Stimulated activated CD4-positive, alpha-beta T cell treated with anti-CD3 and anti-CD28 coated beads, Interleukin-2, amount 100 ng/mL, for 24 hours (primary cell): ENCODE measurements around the gene BORCS5.
"Not testable (repeated sequence)": the region's sequence is repeated elsewhere in the genome, so short reads cannot be mapped to it uniquely, and the experiment has no call there.

Source experiments
- DNase-seq, 2 donors: peaks; one replicate each; pipeline ENCODE4 v3.0.0-alpha.2; 2020

Gene BORCS5

DNA sequence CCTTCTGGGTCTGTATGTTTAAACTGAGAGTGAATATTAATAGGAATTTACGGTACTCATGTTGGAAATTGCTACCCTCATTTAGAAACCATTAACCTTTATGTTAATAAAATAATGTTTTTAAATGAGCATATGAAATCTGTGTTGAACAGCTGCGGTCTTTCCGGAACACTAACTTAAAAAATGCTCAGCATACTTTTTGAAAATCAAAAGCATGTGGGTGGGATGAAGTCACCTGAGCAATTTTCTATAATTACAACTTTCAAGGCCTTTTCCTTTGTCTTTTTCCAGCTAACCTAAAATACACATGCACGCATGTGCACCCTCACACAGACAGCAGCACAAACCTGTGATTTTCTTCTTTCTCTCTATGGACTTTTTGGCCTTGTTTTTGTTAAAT is 39.8 kb downstream of the BORCS5 start:
- no peak for DNase-seq

DNA sequence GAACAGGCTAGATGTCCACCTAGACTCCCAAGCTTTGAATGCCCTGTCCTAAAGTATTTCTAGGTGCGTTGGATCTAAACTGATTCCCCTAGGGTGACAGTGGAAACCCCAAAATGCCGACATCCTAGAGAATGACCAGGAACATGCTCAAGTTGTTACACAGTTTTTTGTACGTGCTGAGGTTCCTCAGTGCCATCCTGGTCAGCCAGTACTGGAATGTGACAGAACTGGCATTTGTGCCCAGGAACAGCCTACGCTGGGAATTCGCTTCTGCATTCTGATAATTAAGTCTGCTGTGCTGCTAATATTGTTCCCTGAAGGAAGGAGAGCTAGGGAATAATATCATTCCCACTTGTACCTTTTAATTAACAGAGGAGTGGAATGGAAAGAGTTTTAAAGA is 40.3 kb downstream of the BORCS5 start:
- DNase-seq, result no peak

DNA sequence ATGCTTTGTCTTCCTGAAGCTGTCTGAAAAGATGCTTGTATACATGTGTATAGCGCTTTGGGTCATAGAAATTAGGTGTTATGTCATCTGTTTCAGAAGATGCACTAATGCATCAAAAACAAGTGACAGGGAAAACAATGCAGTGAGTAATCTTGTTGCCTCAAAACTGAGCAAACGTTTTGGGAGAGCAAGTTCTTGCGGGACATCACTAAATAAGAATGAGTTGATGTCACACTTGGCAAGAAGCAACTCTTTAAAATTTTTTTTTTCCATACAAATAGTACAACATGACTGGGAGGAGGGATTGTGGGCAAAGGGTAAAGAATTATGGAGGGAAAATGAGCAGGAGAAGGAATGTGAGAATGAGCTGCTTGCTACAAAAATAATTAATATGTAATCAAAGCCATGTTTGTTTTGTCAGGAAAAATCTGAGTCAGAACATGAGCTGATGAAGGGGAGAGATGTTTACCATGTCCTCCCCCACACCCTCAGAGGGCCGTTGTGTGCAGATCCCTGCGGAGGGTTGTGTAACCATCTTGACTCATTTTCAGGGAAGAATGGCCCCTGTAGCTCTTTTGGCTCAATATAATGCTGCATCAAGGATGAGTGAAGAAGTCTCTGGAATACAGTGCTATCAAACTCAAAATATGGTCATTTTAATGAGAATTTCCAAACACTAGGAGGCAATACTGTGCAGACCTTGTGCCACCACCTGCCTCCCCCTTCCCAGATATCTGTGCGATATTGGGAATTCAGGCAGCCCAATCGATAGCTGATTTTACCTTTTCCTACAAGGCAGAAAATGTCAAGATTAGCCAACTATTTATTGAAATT is 41.4 kb downstream of the BORCS5 start:
- no peak for DNase-seq

DNA sequence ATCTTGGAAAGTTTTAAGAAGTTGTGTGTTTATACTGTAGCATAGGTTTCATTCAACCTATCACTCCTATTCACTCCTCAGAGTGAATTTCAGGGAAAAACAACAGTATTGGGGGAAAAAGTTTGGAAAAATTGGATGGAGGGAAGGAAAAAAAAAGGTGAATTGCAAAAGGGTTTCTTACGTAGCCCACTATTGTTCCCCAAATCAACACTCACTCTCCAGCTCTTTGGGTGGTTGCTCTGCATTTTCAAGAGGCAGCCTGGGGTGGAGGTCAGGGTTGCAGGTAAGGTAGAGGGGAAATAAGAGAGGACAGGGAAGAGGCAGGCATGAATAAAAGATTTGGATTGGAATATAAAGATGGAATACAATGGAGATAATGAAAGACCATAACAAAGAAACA is 42.3 kb downstream of the BORCS5 start:
- no peak for DNase-seq

DNA sequence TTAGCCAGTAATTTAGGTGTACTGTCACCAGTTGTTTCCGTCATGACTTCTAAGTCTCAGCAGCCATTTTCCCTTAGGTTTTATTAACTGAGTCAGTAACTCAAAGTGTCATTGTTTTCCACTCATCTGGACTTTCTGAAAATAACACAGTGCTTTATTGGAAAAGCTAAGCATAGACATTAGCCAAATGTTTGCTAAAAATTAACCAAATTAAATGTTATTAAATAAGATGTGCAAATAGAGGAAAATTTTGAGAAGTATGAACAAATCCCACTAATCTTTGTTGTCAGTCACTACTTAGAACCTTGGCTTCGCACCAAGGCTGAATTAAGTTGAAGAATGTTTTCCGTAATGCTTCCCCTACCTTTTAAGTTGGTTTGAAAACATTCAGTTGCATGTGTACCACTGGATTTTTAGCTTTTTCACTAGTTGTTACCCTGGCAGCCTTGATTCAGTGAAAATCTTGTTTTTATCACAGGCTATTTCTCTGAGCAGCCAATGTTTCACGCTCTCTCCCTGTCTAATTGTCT is 43.0 kb downstream of the BORCS5 start:
- DNase-seq, result no peak

DNA sequence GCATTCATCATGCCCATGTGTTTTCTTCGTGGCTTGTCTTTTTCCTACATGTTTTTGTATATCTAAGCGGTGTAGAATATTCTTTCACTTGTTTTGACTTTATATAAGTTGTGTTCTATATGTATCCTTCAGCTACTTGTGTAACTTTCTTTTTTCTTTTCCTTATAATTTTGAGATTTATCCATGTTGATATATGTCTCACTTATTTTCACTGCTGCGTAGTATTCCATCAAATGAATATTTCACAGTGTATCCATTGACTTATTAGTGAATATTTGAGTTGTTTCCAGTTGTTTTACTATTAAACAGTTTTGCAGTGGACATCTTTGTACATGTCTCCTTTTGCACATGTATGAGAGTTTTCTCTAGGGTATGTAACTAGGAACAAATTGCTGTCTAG is 43.9 kb downstream of the BORCS5 start:
- no peak for DNase-seq

DNA sequence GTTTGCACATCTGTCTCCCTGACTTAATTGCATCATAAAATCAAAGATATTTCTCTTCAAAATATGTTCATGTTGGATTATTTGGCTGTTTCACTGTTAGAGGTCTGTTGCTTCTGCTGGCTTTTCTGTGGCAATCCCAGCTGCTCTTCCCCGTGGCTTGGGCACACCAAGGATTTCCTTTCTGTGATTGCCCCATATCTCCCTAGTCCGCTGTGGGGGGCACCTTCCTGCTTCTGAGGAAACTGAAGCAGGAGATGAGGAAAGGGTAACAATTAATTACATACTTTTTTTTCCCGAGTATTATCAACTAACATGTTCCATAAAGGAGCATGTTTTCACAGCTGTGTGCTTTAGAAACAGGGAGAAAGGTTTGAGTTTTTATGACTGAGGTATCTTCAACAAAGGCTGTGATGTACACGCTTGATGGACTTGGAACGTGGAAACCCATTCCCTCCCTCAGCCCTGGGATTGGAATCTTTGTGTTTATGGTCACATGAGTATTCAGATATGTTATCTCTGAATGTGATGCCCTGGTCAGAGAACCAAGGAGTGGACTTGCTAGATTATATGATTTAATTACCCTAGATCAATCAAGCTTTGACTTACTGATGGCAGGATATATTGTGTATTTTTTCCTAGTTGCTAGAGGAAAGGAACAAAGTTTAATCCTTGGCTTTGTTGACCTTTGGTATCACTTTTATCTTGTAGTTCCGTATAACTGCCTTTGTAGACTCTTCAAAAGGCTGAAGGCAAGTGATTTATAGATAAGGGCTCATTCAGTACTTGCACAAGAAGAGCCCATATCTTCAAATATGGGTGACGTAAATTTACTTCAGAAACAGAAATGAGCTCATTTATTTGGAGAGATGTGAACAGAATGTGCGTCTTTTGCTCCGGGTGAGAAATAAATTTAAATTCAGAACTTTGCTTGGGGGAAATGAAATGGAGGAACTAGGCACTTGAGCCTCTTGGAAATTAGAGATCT is 46.7 kb downstream of the BORCS5 start:
- no peak for DNase-seq

DNA sequence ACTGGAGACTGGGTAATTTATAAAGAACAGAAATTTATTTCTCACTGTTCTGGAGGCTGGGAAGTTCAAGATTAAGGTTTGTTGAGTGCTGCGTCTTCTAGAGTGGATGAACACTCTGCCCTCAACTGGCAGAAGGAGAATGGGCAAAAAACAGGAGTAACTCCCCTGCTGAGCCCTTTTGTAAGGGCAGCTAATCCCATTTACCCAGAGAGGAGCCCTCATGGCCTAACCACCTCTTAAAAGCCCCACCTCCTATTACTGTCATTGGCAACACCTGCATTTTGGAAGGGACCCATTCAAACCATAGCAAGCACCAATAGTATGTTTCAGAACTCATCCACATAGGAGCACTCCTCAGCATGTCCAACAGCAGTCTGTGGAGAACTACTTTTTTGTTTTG is 47.4 kb downstream of the BORCS5 start:
- no peak for DNase-seq

DNA sequence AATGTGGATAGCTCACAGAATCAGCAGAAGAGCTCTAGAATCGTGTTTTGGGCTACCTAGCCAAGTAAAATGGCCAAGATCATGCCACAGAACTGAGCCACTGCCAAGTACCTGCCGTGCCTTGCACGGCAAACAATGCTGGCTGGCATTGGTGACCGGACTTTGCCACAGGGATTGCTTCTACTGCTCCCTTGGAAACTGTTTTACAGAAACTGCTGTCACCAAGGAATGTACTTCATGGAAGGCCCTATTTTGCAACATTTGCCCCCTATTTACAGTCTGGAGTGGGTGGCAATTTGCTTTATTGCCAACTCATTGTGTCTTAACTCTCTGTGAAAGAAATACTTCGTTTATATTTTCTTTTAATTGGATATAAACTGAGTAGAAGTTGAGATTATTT is 49.0 kb downstream of the BORCS5 start:
- DNase-seq, result no peak

DNA sequence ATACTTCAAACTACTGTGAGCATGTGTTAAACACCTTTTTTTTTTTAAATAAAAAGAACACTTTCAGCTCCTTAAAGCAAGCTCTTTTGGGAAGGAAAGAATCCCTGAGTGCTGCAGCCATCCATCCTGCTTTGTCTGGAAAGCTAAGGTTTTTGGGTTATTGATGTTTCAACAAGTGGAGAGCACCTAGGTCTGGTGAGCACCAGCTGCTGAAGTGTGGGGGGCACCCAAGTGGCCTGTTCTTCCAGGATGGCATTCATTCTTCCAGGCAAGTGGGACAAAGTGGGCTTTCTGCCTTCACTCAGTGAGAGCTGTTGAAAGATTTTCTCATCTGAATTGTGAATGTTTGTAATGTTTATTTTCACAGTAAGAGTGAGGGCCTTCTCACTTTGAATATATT is 49.9 kb downstream of the BORCS5 start:
- DNase-seq, result no peak

DNA sequence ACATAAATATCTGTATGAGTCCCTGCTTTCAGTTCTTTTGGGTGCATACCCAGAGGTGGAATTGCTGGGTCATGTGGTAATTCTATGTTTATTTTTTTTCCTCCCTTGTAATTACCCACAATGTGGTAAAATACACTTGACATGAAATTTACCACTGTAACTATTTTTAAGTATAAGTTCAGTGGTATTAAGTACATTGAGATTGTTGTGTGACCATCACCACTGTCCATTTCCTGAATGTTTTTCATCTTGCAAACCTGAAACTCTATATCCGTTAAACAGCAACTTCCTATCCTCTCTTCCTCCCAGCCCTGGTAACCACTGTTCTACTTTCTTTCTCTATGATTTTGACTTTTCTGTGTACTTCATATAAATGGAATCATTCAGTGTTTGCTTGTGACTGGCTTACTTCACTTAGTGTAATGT is 51.4 kb downstream of the BORCS5 start:
- no peak for DNase-seq

DNA sequence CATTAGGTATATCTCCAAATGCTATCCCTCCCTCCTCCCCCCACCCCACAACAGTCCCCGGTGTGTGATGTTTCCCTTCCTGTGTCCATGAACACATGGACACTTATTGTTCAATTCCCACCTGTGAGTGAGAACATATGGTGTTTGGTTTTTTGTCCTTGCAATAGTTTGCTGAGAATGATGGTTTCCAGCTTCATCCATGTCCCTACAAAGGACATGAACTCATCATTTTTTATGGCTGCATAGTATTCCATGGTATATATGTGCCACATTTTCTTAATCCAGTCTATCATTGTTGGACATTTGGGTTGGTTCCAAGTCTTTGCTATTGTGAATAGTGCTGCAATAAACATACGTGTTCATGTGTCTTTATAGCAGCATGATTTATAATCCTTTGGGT is 52.5 kb downstream of the BORCS5 start:
- DNase-seq, result not testable (repeated sequence)

DNA sequence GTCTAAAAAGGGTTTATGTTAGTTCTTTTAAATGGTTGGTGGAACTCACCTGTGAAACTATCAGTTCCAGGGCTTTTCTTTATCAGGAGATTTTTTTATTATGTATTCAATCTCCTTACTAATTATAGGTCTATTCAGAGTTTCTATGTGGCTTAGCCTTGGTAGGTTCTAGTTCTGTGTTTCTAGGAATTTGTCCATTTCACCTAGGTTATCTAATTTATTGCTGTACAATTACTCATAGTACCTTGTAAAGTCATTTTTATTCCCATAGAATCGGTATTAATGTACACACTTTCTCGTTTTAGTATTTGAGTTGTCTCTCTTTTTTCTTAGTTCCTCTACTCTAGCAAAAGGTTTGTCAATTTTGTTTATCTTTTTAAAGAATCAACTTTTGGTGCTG is 59.0 kb downstream of the BORCS5 start:
- DNase-seq, result no peak

DNA sequence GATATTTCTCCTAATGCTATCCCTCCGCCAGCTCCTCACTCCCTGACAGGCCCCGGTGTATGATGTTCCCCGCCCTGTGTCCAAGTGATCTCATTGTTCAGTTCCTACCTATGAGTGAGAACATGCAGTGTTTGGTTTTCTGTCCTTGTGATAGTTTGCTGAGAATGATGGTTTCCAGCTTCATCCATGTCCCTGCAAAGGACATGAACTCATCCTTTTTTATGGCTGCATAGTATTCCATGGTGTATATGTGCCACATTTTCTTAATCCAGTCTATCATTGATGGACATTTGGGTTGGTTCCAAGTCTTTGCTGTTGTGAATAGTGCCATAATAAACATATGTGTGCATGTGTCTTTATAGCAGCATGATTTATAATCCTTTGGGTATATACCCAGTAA is 62.3 kb downstream of the BORCS5 start:
- DNase-seq, result not testable (repeated sequence)

DNA sequence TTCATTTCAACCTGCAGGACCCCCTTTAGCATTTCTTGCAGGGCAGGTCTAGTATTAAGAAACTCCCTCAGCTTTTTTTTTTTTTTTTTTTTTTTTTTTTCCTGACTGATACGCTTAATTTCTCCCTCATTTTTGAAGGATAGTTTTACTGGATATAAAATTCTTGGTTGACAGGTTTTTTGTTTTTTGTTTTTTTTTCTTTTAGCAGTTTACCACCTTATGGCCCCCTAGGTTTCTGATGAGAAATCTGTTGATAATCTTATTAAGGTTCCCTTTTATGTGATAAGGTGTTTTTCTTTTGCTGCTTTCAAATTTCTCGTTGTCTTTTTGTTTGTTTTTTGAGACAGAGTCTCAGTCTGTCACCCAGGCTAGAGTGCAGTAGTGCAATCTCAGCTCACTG is 66.5 kb downstream of the BORCS5 start:
- DNase-seq, result no peak

DNA sequence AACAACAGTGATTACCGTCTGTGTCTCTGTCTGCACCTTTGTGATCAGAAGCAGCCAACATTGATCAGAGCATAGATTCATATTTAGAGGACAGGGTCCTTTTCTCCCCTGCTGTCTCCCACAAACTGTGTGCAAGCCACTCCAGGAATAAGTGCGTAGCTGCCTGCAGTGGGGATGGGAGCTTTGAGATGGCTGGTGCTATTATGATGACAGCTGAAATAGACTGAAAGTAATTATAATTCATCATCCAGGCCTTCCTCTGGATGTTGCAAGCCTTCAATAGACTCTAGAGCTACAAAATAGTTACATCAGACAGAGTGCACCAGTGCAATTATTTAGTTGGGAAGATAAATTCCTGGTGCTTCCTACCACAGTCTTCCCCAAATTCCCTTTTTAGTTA is 68.1 kb downstream of the BORCS5 start:
- no peak for DNase-seq

DNA sequence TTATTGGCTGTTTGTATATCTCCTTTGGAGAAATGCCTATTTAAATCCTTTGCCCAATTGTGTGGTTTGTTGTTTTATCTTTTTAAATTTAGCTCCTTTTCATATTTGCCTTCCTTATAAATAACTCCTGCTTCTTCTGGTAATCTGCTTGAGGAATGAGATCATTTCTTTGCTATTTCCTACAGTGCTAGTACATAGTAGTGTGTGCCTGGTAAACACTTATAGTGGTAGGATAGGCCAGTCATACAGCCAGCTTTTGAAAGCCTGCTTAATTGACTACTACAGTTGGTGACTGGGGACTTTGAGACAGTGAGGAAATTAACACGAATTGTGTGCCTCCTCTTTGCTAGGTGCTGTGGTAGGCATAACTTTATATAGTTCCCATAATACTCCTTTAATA is 68.7 kb downstream of the BORCS5 start:
- DNase-seq, result no peak

DNA sequence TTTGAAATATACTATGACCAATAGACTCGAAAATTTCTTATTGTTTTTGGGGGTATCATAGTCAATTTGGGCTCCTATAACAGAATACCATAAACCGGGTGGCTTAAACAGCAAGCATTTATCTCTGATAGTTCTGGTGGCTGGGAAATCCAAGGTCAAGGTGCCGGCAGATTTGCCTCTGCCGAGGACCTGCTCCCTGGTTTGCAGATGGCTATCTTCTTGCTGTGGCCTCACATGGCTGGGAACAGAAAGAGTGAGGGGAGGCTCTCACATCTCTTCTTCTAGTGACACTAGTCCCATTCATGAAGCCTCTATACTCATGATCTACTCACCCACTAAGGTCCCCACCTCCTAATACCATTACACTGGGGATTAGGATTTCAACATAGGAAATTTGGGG is 70.7 kb downstream of the BORCS5 start:
- no peak for DNase-seq

DNA sequence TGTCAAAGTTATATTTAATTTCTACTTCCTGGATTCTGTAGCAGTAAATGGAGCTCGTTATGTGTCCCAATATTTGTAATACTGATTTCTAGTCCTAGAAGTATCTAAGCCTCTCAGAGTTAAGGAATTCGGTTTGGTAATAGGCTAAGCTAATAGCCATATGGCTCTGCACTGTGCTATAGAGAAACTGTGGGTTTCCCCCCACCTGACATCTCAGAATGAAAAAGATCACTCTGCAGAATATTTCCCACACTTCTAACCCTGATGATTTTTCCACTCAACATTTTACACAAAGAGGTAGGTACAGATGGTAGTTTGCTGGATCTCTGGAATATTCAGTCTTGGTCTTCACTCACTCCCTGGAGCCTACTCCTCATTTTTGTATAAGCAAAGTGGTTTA is 71.2 kb downstream of the BORCS5 start:
- no peak for DNase-seq

DNA sequence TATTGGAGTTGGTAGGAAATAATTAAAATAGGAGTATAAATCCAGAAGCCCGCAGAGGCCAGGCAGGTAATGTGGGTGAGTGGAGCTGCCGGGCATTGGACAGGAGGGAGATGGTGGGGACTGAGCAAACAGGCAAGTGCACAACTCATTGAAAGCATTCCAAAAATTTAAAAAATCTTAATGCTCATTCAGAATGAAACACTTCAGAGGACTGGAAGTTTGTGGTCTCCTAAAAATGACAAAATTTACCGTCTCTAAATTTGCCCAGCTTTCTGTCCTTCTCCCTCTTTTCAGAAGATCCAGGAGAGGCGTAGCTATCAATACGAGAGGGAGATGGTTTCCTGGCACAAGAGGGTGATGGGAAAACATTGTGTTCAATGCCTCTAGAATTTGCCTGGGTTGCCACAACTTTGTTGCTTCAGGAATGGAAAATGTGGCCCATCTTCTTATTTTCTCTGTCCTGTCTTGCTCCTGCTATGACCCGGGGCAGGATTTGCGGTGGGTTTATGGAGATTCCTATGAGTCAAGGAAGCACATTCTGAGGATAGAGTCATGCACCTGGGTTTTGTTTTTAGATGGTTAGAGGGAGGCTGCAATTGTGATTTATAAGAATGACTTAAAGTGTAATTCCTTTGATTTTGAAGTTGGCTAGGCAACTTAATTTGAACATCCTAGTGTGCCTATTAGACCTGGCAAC is 72.2 kb downstream of the BORCS5 start:
- DNase-seq, result no peak

DNA sequence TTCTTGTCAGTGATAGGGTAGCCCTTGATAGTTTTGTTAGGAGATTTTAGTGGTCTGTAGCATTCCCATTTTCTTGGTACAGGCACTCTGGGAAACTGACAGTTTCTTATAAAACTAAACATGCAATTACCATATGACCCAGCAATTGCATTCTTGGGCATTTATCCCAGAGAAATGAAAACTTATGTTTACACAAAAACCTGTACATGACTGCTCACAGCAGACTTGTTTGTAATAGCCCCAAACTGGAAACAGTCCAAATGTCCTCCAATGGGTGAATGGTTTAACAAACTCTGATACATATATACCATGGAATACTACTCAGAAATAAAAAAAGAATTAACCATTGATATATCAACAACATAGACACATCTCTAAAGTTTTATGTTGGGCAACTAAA is 75.5 kb downstream of the BORCS5 start:
- no peak for DNase-seq

DNA sequence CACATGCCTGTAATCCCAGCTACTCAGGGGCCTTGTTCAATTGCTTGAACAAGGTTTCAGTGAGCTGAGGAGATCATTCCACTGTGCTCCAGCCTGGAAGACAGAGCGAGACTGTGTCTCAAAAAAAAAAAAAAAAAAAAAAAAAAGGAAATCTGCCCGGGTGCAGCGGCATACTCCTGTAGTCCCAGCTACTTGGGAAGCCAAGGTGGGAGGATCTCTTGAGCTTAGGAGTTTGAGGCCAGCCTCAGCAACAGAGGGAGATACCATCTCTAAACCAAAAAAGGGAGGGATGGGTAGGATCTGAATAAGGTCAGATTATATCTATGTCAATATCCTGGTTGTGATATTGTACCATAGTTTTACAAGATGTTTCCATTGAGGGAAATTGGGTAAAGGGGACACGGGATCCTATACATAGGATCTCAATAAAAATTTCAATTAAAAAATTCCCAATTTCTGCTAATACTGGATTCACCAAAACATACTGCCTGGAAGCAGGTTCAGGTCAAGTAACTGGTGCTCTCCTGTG is 76.4 kb downstream of the BORCS5 start:
- DNase-seq, result no peak

DNA sequence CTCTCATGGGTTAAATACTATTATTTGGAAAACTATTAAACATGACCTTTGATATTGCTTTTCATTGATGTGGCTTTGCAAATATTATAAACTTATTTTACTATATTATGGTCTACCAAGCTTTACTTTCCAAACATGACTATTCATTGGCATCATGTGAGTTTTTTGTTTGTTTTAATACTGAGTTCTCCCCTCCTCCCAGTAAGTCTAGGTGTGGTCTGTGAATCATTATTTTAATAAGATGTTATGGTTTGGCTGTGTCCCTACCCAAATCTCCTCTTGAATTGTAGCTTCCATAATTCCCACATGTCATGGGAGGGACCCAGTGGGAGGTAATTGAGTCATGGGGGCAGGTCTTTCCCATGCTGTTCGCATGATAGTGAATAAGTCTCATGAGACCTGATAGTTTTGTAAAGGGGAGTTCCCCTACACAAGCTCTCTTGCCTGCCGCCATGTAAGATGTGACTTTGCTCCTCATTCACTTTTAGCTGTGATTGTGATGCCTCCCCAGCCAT is 80.0 kb downstream of the BORCS5 start:
- no peak for DNase-seq
